ENCODE measurements around the gene KLHL21. TPM values are rescaled to one million over a fixed set of nuclear protein-coding genes. Genes with fewer than 3 reads are reported as not detected.
A peak's percentile ranks its signal among the peaks of the same experiment; 100 is the strongest.
"Not testable (repeated sequence)": the region's sequence is repeated elsewhere in the genome, so short reads cannot be mapped to it uniquely, and the experiment has no call there.

KLHL21 gene
- total and polyA plus RNA-seq, 8 donors, result 10.8 to 31.3 (median 16.8) TPM

GRCh38 chr1:6645018-6645417 is 42.3 kb upstream of the KLHL21 start:
- Histone ChIP-seq H3K4me3 (no peak overlapping the region), H3K27ac (no peak overlapping the region), H3K9me3 (no peaks in the 10 kb centered on the region), H3K4me1 (no peaks in the 10 kb centered on the region), H3K27me3 (no peaks in the 10 kb centered on the region), H3K36me3 (peaks cover 0 to 7% (median 0%) of the 10 kb centered on the region in 3 donors)
- ATAC-seq (no peak), FAIRE-seq (no peak), DNase-seq (no peak)
- WGBS, 2 donors, result 93% methylated on average over 7 of the region's 7 CpGs
- TF ChIP-seq CTCF (IDR thresholded peaks at IDR 0.05), result no peak
- intact Hi-C loops (cut with DNase I), result loop anchor here in 2 of 3 donors (10.0 kb wide), 2 partner anchors 90 to 160 kb away; partner anchors contain the start of genes NOL9 (in 1 of the 2) and TAS1R1 (in 1 of the 2)

- H3K27ac ChIP-seq, FAIRE-seq, H3K27me3 ChIP-seq, ATAC-seq, H3K4me3 ChIP-seq, DNase-seq, H3K4me1 ChIP-seq, H3K9me3 ChIP-seq: not testable (repeated sequence)
- WGBS, 2 donors, result 84 to 89% methylated on average over 3 of the region's 3 CpGs
- peaks cover 0 to 34% (median 4%) of the 10 kb centered on the region in 3 donors for H3K36me3 ChIP-seq
- intact Hi-C loops (cut with DNase I), result loop anchor here in 2 of 3 donors (5.0 to 10.0 kb wide), 3 partner anchors 86 to 156 kb away; partner anchors contain the start of genes NOL9 (in 1 of the 2) and TAS1R1 (in 1 of the 2)
These were observed 38.2 kb upstream of the KLHL21 start for GRCh38 chr1:6640867-6641266.

- no peak for FAIRE-seq
- H3K4me3 ChIP-seq, result no peak overlapping the region
- peak in 3 of 4 donors; percentile 50 to 66 (median 59) for ATAC-seq
- no peak for TF ChIP-seq CTCF (IDR thresholded peaks at IDR 0.05)
- H3K9me3 ChIP-seq, result no peaks in the 10 kb centered on the region
- WGBS, 2 donors, result 46 to 64% methylated on average over 18 of the region's 18 CpGs
- intact Hi-C loops (cut with DNase I), result no loop called here
- DNase-seq, result peak in 5 of 6 donors; percentile 49 to 80 (median 68)
- H3K27me3 ChIP-seq, result no peaks in the 10 kb centered on the region
- peaks cover 0 to 4% (median 0%) of the 10 kb centered on the region in 3 donors for H3K4me1 ChIP-seq
- no peak overlapping the region for H3K27ac ChIP-seq
- H3K36me3 ChIP-seq, result peaks cover 0 to 42% (median 4%) of the 10 kb centered on the region in 3 donors
These were observed 35.6 kb upstream of the KLHL21 start for GRCh38 chr1:6638226-6638625.

GRCh38 chr1:6637770-6638169 is 35.1 kb upstream of the KLHL21 start:
- no peak for DNase-seq
- no peak overlapping the region for H3K27ac ChIP-seq

GRCh38 chr1:6636778-6637177 is 34.1 kb upstream of the KLHL21 start:
- DNase-seq; H3K4me1 ChIP-seq; intact Hi-C loops (cut with DNase I); ATAC-seq; H3K4me3 ChIP-seq; H3K27ac ChIP-seq; H3K9me3 ChIP-seq; FAIRE-seq; H3K27me3 ChIP-seq: not testable (repeated sequence)
- WGBS, 2 donors, result 90 to 96% methylated on average over 6 of the region's 6 CpGs
- H3K36me3 ChIP-seq, result peaks cover 0 to 50% (median 15%) of the 10 kb centered on the region in 3 donors

More at GRCh38 chr1:6637770-6638169, 35.1 kb upstream of the KLHL21 start:
- Histone ChIP-seq H3K4me3 (no peak overlapping the region), H3K27me3 (no peaks in the 10 kb centered on the region), H3K9me3 (no peaks in the 10 kb centered on the region), H3K4me1 (peaks cover 0 to 4% (median 0%) of the 10 kb centered on the region in 3 donors), H3K36me3 (peaks cover 0 to 47% (median 9%) of the 10 kb centered on the region in 3 donors)
- intact Hi-C loops (cut with DNase I), result no loop called here
- ATAC-seq (no peak), FAIRE-seq (no peak)
- WGBS, 2 donors, result 90 to 94% methylated on average over 9 of the region's 9 CpGs
- TF ChIP-seq CTCF (IDR thresholded peaks at IDR 0.05), result no peak
